Right atrium auricular region (tissue), 2 donors: ENCODE results near the gene CNTNAP2. TPM values are rescaled to one million over a fixed set of nuclear protein-coding genes. Genes with fewer than 3 reads are reported as not detected.
"Not testable (repeated sequence)": the region's sequence is repeated elsewhere in the genome, so short reads cannot be mapped to it uniquely, and the experiment has no call there.

Source experiments
- DNase-seq: peaks from one replicate; pipeline ENCODE4 v3.0.0-alpha.2; 2019; ENCODE audit warnings: low spot score
- H3K27ac ChIP-seq, 2 donors: fragments of 200-600 bp; sonication (generic); 1 replicate in 1 of 2; 2 replicates in 1 of 2; pipeline ENCODE4 v1.5.1; 2016 to 2019
- H3K27me3 ChIP-seq, 2 donors: fragments of 200-600 bp; sonication (generic); one replicate each; pipeline versions ENCODE4 v1.5.1 to v1.6.0; 2017 to 2019
- H3K36me3 ChIP-seq: fragments of 200-600 bp; sonication (generic); one replicate; pipeline ENCODE4 v1.5.1; 2016
- H3K4me1 ChIP-seq, 2 donors: fragments of 200-600 bp; sonication (generic); one replicate each; pipeline versions ENCODE4 v1.5.1 to v1.6.0; 2017 to 2019
- H3K4me3 ChIP-seq, 2 donors: fragments of 200-600 bp; sonication (generic); 1 replicate in 1 of 2; 2 replicates in 1 of 2; pipeline ENCODE4 v1.5.1; 2017 to 2019; ENCODE audit warnings: mild to moderate bottlenecking in 1 of 2, moderate library complexity in 1 of 2
- H3K9me3 ChIP-seq, 2 donors: fragments of 200-600 bp; sonication (generic); one replicate each; pipeline ENCODE4 v1.5.1; 2019
- total RNA-seq, 2 donors: library from RNA; depleted of rRNA; stranded (reverse); fragments of >200 nt; gene quantifications; one replicate each; pipeline ENCODE4 v1.1.0, GENCODE V29; 2016
- TF ChIP-seq, protein P1 (sequence below), 2 donors: fragments of 200-600 bp; sonication (generic); IDR thresholded peaks; one replicate each; pipeline ENCODE4 v1.5.1; 2019; ENCODE audit warnings: antibody characterized with exemption in 2 of 2

The CNTNAP2 gene
- total RNA-seq, 2 donors from 2014 or later, result 1.1 to 1.7 TPM

GRCh38 chr7:146232604-146233003, 116.0 kb downstream of the CNTNAP2 start:
- DNase-seq, result no peak
- no peaks in the 10 kb centered on the region for H3K36me3 ChIP-seq
- TF ChIP-seq, protein P1, sequence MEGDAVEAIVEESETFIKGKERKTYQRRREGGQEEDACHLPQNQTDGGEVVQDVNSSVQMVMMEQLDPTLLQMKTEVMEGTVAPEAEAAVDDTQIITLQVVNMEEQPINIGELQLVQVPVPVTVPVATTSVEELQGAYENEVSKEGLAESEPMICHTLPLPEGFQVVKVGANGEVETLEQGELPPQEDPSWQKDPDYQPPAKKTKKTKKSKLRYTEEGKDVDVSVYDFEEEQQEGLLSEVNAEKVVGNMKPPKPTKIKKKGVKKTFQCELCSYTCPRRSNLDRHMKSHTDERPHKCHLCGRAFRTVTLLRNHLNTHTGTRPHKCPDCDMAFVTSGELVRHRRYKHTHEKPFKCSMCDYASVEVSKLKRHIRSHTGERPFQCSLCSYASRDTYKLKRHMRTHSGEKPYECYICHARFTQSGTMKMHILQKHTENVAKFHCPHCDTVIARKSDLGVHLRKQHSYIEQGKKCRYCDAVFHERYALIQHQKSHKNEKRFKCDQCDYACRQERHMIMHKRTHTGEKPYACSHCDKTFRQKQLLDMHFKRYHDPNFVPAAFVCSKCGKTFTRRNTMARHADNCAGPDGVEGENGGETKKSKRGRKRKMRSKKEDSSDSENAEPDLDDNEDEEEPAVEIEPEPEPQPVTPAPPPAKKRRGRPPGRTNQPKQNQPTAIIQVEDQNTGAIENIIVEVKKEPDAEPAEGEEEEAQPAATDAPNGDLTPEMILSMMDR (IDR thresholded peaks at IDR 0.05), result no peak
- H3K4me1 ChIP-seq, result no peaks in the 10 kb centered on the region
- no peaks in the 10 kb centered on the region for H3K27me3 ChIP-seq
- no peak overlapping the region for H3K4me3 ChIP-seq
- no peak overlapping the region for H3K27ac ChIP-seq
- H3K9me3 ChIP-seq, result no peaks in the 10 kb centered on the region

- H3K36me3 ChIP-seq, result no peaks in the 10 kb centered on the region
- H3K27ac ChIP-seq, result no peak overlapping the region
- no peak for DNase-seq
- H3K4me3 ChIP-seq, result no peak overlapping the region
- no peaks in the 10 kb centered on the region for H3K4me1 ChIP-seq
- TF ChIP-seq, protein P1 (IDR thresholded peaks at IDR 0.05), result no peak
- no peaks in the 10 kb centered on the region for H3K9me3 ChIP-seq
- H3K27me3 ChIP-seq, result no peaks in the 10 kb centered on the region
These were observed 118.6 kb downstream of the CNTNAP2 start for GRCh38 chr7:146235195-146235594.

DNA sequence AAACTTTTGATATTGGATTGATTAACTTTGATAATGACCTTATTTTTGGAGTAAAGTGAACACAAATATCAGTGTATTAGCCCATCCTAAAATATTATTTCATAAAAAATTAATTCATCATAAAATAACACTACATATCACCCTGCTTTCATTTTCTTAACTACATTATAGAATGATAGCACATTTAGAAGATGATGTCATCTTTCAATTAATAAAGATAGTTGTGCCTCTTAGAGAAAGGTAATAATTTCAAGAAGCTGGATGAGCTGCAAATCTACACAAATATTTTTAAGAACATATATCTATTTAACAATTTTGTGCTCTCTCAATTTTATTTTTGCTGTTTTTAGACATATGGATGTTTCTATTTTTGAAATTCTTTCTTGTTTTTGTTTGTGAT, 126.1 kb downstream of the CNTNAP2 start:
- Histone ChIP-seq H3K27me3 (no peaks in the 10 kb centered on the region), H3K27ac (no peak overlapping the region), H3K4me1 (no peaks in the 10 kb centered on the region), H3K4me3 (no peak overlapping the region), H3K36me3 (no peaks in the 10 kb centered on the region), H3K9me3 (no peaks in the 10 kb centered on the region)
- no peak for DNase-seq
- TF ChIP-seq, protein P1 (IDR thresholded peaks at IDR 0.05), result no peak

- not testable (repeated sequence) for H3K27ac ChIP-seq, H3K36me3 ChIP-seq, DNase-seq, H3K27me3 ChIP-seq, H3K4me3 ChIP-seq, H3K4me1 ChIP-seq, H3K9me3 ChIP-seq
These were observed 131.4 kb downstream of the CNTNAP2 start for GRCh38 chr7:146247991-146248390.

DNA sequence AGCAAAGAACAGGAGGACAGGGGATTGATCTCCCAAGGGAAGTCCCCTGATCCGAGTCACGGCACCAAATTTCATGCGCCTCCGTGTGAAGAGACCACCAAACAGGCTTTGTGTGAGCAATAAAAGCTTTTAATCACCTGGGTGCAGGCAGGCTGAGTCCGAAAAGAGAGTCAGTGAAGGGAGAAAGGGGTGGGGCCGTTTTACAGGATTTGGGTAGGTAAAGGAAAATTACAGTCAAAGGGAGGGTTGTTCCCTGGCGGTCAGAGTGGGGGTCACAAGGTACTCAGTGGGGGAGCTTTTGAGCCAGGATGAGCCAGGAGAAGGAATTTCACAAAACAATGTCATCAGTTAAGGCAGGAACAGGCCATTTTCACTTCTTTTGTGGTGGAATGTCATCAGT, 132.1 kb downstream of the CNTNAP2 start:
- H3K9me3 ChIP-seq, H3K4me1 ChIP-seq, H3K4me3 ChIP-seq, H3K36me3 ChIP-seq, H3K27me3 ChIP-seq, H3K27ac ChIP-seq, DNase-seq: not testable (repeated sequence)

DNA sequence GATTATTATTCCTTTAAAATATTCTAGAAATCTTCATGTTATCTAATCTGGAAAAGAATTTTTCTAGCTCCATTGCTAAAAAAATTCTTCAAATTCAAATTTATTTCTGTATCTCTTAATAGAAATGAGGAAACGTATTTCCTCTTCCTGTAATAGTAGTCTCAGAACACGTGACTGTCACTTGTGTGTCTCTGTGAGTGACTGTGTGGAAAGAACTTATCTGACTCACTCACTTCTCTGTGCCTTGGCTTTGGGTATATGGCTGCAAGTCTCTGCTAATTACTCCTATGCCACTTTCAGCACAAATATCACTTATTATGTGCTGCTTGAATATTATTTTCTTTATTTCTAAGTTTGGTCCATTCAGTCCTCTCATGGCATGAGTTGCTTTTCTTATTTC, 132.7 kb downstream of the CNTNAP2 start:
- Histone ChIP-seq H3K9me3 (no peaks in the 10 kb centered on the region), H3K27ac (no peak overlapping the region), H3K4me3 (no peak overlapping the region), H3K36me3 (no peaks in the 10 kb centered on the region), H3K4me1 (no peaks in the 10 kb centered on the region), H3K27me3 (no peaks in the 10 kb centered on the region)
- no peak for DNase-seq
- TF ChIP-seq, protein P1 (IDR thresholded peaks at IDR 0.05), result no peak

- Histone ChIP-seq H3K4me3 (no peak overlapping the region), H3K27ac (no peak overlapping the region), H3K36me3 (no peaks in the 10 kb centered on the region), H3K4me1 (no peaks in the 10 kb centered on the region), H3K27me3 (no peaks in the 10 kb centered on the region), H3K9me3 (no peaks in the 10 kb centered on the region)
- TF ChIP-seq, protein P1 (IDR thresholded peaks at IDR 0.05), result no peak
- no peak for DNase-seq
These were observed 139.0 kb downstream of the CNTNAP2 start for GRCh38 chr7:146255609-146256008.
